Stimulated activated naive CD8-positive, alpha-beta T cell treated with anti-CD3 and anti-CD28 coated beads, Interleukin-15, Interleukin-2, amounts not matched to agents 100 ng/mL and 50 ng/mL, for 24 hours (primary cell): ENCODE measurements around the gene TMEM135.
"Not testable (repeated sequence)": the region's sequence is repeated elsewhere in the genome, so short reads cannot be mapped to it uniquely, and the experiment has no call there.

Experiments used
- H3K27ac Mint-ChIP-seq: one replicate; pipeline ENCODE4 v1.8.0; 2021; ENCODE audit warnings: mild to moderate bottlenecking, mixed read lengths
- H3K27me3 Mint-ChIP-seq: one replicate; pipeline ENCODE4 v1.8.0; 2021; ENCODE audit warnings: mixed read lengths
- H3K36me3 Mint-ChIP-seq: one replicate; pipeline ENCODE4 v1.8.0; 2021; ENCODE audit warnings: low read depth, mixed read lengths
- H3K4me1 Mint-ChIP-seq: one replicate; pipeline ENCODE4 v1.8.0; 2021; ENCODE audit warnings: low read depth, mixed read lengths
- H3K4me3 Mint-ChIP-seq: one replicate; pipeline ENCODE4 v1.8.0; 2021; ENCODE audit warnings: mild to moderate bottlenecking, mixed read lengths
- H3K9me3 Mint-ChIP-seq: one replicate; pipeline ENCODE4 v1.8.0; 2021; ENCODE audit warnings: mixed read lengths

The TMEM135 gene

DNA sequence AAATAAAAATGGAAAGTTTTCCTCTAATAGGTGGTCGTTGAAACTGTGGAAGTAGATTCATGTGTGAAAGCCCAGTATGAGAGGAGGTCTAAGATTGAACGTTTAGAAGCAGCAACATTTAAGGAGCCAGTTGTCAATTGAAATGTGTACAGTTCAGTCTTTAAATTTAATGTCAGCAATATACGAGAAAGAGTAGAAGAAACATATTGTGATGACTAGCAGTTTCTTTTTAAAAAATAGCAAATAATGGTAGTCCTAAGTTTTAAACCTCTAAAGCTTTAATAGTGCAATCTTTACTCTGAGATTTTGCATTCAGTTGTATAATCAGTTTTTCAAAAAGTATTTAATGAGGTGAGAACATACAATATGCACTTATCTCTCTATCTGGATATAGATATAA lies 44.9 kb downstream of the TMEM135 start:
- H3K9me3 Mint-ChIP-seq, result peaks cover 10% of the 10 kb centered on the region
- no peak overlapping the region for H3K4me3 Mint-ChIP-seq
- H3K36me3 Mint-ChIP-seq, result peaks cover 26% of the 10 kb centered on the region
- H3K4me1 Mint-ChIP-seq, result peaks cover 18% of the 10 kb centered on the region
- no peaks in the 10 kb centered on the region for H3K27me3 Mint-ChIP-seq
- H3K27ac Mint-ChIP-seq, result no peak overlapping the region

DNA sequence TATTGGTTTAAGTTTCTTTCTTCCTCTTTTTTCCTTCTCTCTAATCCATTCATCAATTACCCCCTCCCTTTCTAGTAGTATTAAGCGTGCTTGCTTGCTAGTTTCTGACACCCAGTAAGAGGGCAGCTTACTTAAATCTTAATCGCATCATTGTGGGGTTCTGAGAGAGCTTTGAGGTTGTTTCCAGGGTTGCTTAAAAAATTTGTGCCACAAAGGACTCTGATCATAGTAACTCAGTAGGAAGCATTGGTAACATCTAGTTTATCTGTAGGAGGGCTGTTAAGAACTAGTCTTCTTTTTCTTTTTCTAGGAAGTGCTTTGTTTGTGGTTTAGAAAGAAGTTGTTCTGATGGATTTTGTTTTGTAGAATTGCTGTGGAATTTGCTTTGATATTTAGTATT lies 45.3 kb downstream of the TMEM135 start:
- H3K4me1 Mint-ChIP-seq, result peaks cover 18% of the 10 kb centered on the region
- H3K9me3 Mint-ChIP-seq, result peaks cover 10% of the 10 kb centered on the region
- H3K4me3 Mint-ChIP-seq, result no peak overlapping the region
- H3K27me3 Mint-ChIP-seq, result no peaks in the 10 kb centered on the region
- peaks cover 23% of the 10 kb centered on the region for H3K36me3 Mint-ChIP-seq
- H3K27ac Mint-ChIP-seq, result no peak overlapping the region

DNA sequence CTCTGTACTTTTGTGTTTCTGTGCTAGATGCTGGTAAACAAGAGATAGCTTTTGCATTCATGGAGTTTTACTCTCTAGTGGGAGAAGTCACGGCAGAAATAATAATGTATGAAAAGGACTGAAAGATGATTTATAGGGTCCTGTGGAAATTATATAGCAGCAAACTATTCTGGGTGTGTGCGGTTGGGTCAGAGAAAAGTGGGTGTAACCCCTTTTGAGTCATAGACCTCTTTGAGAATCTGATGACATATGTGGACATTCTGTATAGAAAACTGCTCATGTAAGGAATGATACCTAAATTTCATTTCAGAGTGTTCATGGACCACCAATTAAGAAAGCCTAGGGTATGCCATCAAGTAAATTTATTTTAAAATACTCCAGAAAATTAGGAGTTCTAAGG lies 54.4 kb downstream of the TMEM135 start:
- no peaks in the 10 kb centered on the region for H3K27me3 Mint-ChIP-seq
- peaks cover 52% of the 10 kb centered on the region for H3K36me3 Mint-ChIP-seq
- no peak overlapping the region for H3K4me3 Mint-ChIP-seq
- H3K27ac Mint-ChIP-seq, result no peak overlapping the region
- H3K9me3 Mint-ChIP-seq, result peaks cover 11% of the 10 kb centered on the region
- H3K4me1 Mint-ChIP-seq, result no peaks in the 10 kb centered on the region

DNA sequence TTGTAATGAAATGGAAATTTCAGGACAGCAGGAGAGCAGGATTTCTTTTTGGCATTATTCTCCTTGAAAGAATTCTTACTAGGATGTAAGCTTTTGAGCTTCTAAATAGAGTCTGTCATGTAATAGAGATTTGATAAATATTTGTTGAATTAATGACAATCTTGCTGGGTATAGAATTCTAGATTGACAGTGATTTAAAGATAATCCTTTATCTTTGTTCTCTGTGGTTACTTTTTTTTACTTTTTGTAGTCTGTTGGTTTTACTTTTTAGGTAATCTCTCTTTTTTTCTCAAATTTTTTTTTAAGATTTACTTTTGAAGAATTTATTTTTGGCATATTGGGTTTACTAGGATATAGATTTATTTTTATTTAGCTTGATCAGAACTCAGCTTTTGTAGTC lies 54.8 kb downstream of the TMEM135 start:
- Mint-ChIP-seq H3K4me3 (no peak overlapping the region), H3K9me3 (peaks cover 11% of the 10 kb centered on the region), H3K27me3 (no peaks in the 10 kb centered on the region), H3K27ac (no peak overlapping the region), H3K36me3 (peaks cover 50% of the 10 kb centered on the region), H3K4me1 (peaks cover 3% of the 10 kb centered on the region)

DNA sequence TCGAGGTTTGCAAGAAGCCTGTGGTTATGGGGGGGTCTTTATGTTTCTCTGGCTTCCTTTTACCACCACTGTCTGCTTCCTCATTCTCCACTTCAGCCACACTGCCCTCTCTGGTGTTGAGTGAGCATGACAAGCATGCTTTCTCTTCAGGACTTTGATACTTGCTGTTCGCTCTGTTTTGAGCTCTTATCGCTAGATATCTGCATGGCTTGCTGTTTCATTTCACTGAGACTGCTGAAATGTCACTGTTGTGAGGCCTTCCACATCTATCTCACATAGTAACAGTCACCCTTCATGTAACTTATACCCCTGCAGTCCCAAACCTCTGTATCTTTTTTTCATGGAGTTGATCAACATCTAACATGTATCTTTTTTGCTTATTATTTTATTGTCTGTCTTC lies 59.8 kb downstream of the TMEM135 start:
- H3K9me3 Mint-ChIP-seq, result peaks cover 4% of the 10 kb centered on the region
- H3K27ac Mint-ChIP-seq, result peak overlapping the region; percentile 31
- H3K27me3 Mint-ChIP-seq, result no peaks in the 10 kb centered on the region
- H3K36me3 Mint-ChIP-seq, result peaks cover 38% of the 10 kb centered on the region
- H3K4me3 Mint-ChIP-seq, result no peak overlapping the region
- peaks cover 8% of the 10 kb centered on the region for H3K4me1 Mint-ChIP-seq

DNA sequence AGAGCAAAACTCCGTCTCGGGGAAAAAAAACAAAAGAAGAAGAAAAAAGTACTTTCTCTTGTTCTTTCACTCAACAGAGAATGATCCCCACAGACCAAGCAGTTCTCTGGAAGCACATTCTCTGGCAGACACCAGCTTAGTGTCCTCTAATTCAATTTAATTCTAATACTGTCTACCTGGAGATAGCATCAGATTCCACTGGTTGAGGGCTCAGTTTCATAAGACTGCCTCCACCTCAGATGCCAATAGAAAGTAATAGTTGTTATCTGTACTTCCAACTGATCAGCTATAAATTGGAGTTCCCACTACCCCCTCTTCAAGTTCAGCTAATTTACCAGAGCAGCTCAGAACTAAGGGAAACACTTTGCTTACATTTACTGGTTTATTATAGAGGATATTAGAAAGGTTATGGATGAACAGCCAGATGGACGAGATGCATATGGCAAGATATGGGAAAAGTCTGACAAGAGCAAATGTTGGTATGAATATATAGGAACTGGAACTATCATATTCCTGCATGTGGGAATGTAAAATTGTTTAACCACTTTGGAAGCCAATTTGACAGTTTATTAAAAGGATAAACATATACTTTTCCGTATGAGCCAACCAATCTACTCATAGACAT lies 64.3 kb downstream of the TMEM135 start:
- Mint-ChIP-seq H3K36me3 (peaks cover 24% of the 10 kb centered on the region), H3K27me3 (no peaks in the 10 kb centered on the region), H3K27ac (no peak overlapping the region), H3K4me3 (no peak overlapping the region), H3K9me3 (no peaks in the 10 kb centered on the region), H3K4me1 (peaks cover 8% of the 10 kb centered on the region)

- H3K27ac Mint-ChIP-seq, H3K4me1 Mint-ChIP-seq, H3K27me3 Mint-ChIP-seq, H3K4me3 Mint-ChIP-seq, H3K9me3 Mint-ChIP-seq: not testable (repeated sequence)
- H3K36me3 Mint-ChIP-seq, result peaks cover 24% of the 10 kb centered on the region
Measured at GRCh38 chr11:87105826-87106225, 68.1 kb downstream of the TMEM135 start.

GRCh38 chr11:87107379-87107778 lies 69.6 kb downstream of the TMEM135 start:
- not testable (repeated sequence) for H3K4me1 Mint-ChIP-seq, H3K9me3 Mint-ChIP-seq, H3K4me3 Mint-ChIP-seq, H3K27ac Mint-ChIP-seq, H3K27me3 Mint-ChIP-seq
- peaks cover 19% of the 10 kb centered on the region for H3K36me3 Mint-ChIP-seq

- H3K27me3 Mint-ChIP-seq, result no peaks in the 10 kb centered on the region
- no peak overlapping the region for H3K27ac Mint-ChIP-seq
- H3K9me3 Mint-ChIP-seq, result no peaks in the 10 kb centered on the region
- H3K4me3 Mint-ChIP-seq, result no peak overlapping the region
- H3K36me3 Mint-ChIP-seq, result peaks cover 11% of the 10 kb centered on the region
- H3K4me1 Mint-ChIP-seq, result no peaks in the 10 kb centered on the region
Measured at GRCh38 chr11:87110443-87111131, 72.9 kb downstream of the TMEM135 start.

- peaks cover 4% of the 10 kb centered on the region for H3K9me3 Mint-ChIP-seq
- H3K27me3 Mint-ChIP-seq, result no peaks in the 10 kb centered on the region
- H3K27ac Mint-ChIP-seq, result no peak overlapping the region
- peaks cover 4% of the 10 kb centered on the region for H3K36me3 Mint-ChIP-seq
- H3K4me3 Mint-ChIP-seq, result no peak overlapping the region
- H3K4me1 Mint-ChIP-seq, result no peaks in the 10 kb centered on the region
Measured at GRCh38 chr11:87114093-87114492, 76.4 kb downstream of the TMEM135 start.

DNA sequence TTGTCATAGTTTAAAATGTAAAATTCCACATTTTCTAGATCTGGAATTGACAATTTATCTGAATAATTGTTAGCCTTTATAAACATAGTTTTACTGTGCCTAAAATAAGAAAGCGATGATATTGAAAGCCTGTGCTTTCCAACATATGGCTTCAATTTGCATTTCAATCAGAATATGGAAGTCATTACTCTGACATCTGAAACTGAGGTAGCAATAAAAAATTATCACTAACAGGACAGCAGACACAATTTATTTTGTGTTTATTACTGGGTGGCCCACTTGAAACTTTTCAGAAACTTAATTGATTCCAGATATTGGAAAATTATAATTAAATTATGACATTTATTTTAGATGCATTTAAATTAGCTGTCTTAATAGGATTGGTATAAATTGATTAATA lies 78.5 kb downstream of the TMEM135 start:
- no peaks in the 10 kb centered on the region for H3K4me1 Mint-ChIP-seq
- peaks cover 4% of the 10 kb centered on the region for H3K9me3 Mint-ChIP-seq
- H3K4me3 Mint-ChIP-seq, result no peak overlapping the region
- no peaks in the 10 kb centered on the region for H3K27me3 Mint-ChIP-seq
- no peak overlapping the region for H3K27ac Mint-ChIP-seq
- peaks cover 4% of the 10 kb centered on the region for H3K36me3 Mint-ChIP-seq

DNA sequence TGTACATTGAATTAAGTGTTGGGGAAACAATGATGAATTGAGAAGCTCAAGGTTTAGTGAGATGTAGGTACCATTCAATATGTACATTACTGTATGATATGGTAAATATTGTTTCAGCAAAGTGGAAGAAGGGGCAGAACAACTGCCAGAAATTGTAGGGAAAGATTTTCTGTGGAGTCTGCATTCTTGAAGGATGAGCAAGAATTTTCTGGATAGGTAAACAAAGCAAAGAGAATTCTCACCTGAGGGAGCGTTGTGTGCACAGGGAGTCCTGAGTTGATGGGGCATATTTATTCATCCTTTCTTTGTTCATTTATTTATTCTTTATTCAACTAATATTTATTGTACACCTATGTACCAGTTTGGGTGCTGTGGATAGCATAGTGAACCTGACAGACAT lies 83.2 kb downstream of the TMEM135 start:
- Mint-ChIP-seq H3K27ac (no peak overlapping the region), H3K9me3 (peaks cover 4% of the 10 kb centered on the region)

DNA sequence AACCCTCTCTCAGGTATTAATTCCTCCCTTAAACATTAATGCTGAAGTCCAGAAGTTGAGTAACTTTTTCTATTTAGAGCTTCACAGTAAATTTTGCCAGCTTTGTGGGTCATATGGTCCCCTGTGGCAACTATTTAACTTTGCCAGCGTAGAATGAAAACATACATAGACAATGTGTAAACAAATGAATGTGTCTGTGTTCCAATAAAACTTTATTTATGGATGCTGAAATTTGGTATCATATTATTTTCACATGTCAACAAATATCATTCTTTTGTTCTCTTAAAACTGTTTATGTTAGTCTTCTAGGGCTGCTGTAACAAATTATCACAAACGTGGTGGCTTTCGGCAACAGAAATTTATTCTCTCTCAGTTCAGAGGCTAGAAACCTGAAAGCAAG lies 85.1 kb downstream of the TMEM135 start:
- no peaks in the 10 kb centered on the region for H3K9me3 Mint-ChIP-seq
- H3K4me1 Mint-ChIP-seq, result no peaks in the 10 kb centered on the region
- H3K36me3 Mint-ChIP-seq, result no peaks in the 10 kb centered on the region
- H3K4me3 Mint-ChIP-seq, result no peak overlapping the region
- H3K27ac Mint-ChIP-seq, result no peak overlapping the region
- no peaks in the 10 kb centered on the region for H3K27me3 Mint-ChIP-seq

More for the DNA sequence above, 83.2 kb downstream of the TMEM135 start:
- Mint-ChIP-seq H3K36me3 (peaks cover 4% of the 10 kb centered on the region), H3K4me3 (no peak overlapping the region), H3K27me3 (no peaks in the 10 kb centered on the region), H3K4me1 (no peaks in the 10 kb centered on the region)

- Mint-ChIP-seq H3K9me3 (no peaks in the 10 kb centered on the region), H3K4me1 (no peaks in the 10 kb centered on the region), H3K36me3 (no peaks in the 10 kb centered on the region), H3K4me3 (no peak overlapping the region), H3K27ac (no peak overlapping the region), H3K27me3 (no peaks in the 10 kb centered on the region)
Measured at GRCh38 chr11:87125257-87125656, 87.5 kb downstream of the TMEM135 start.

- no peaks in the 10 kb centered on the region for H3K9me3 Mint-ChIP-seq
- no peak overlapping the region for H3K4me3 Mint-ChIP-seq
- H3K27me3 Mint-ChIP-seq, result no peaks in the 10 kb centered on the region
- no peaks in the 10 kb centered on the region for H3K36me3 Mint-ChIP-seq
- H3K27ac Mint-ChIP-seq, result no peak overlapping the region
- no peaks in the 10 kb centered on the region for H3K4me1 Mint-ChIP-seq
Measured at GRCh38 chr11:87127101-87127500, 89.4 kb downstream of the TMEM135 start.

- no peaks in the 10 kb centered on the region for H3K4me1 Mint-ChIP-seq
- no peaks in the 10 kb centered on the region for H3K9me3 Mint-ChIP-seq
- no peaks in the 10 kb centered on the region for H3K27me3 Mint-ChIP-seq
- no peak overlapping the region for H3K4me3 Mint-ChIP-seq
- no peaks in the 10 kb centered on the region for H3K36me3 Mint-ChIP-seq
- H3K27ac Mint-ChIP-seq, result no peak overlapping the region
Measured at GRCh38 chr11:87128372-87128771, 90.6 kb downstream of the TMEM135 start.
